AG09309 (cell line): ENCODE measurements around the gene STX8.

Experiments used
- DNase-seq: peaks from one replicate; pipeline ENCODE4 v3.0.0-alpha.2; 2010; ENCODE audit warnings: low read depth
- H3K4me3 ChIP-seq: 2 replicates; pipeline ENCODE4 v1.5.1; 2011; ENCODE audit warnings: mild to moderate bottlenecking, low read depth, low read length, moderate library complexity; ENCODE audit not compliant: control insufficient read depth
- CTCF ChIP-seq: IDR thresholded peaks from 2 replicates; pipeline ENCODE4 v1.5.1; 2011; ENCODE audit warnings: mild to moderate bottlenecking, low read depth, low read length, inconsistent platforms; ENCODE audit not compliant: insufficient read depth, control insufficient read depth; ENCODE audit errors: missing control alignments

STX8 gene

GRCh38 chr17:9238340-9239245, 337.0 kb downstream of the STX8 start:
- no peak for DNase-seq
- TF ChIP-seq CTCF, result no peak
- H3K4me3 ChIP-seq, result no peak overlapping the region

GRCh38 chr17:9237661-9238301, 337.8 kb downstream of the STX8 start:
- no peak for TF ChIP-seq CTCF
- no peak for DNase-seq
- H3K4me3 ChIP-seq, result no peak overlapping the region

- DNase-seq, result no peak
- TF ChIP-seq CTCF, result no peak
- H3K4me3 ChIP-seq, result no peak overlapping the region
Measured at GRCh38 chr17:9237053-9237410, 338.6 kb downstream of the STX8 start.

- DNase-seq, result no peak
- no peak overlapping the region for H3K4me3 ChIP-seq
- no peak for TF ChIP-seq CTCF
Measured at GRCh38 chr17:9236286-9237052, 339.2 kb downstream of the STX8 start.

- H3K4me3 ChIP-seq, result no peak overlapping the region
- TF ChIP-seq CTCF, result no peak
- no peak for DNase-seq
Measured at GRCh38 chr17:9235346-9235745, 340.3 kb downstream of the STX8 start.

GRCh38 chr17:9234389-9234945, 341.2 kb downstream of the STX8 start:
- no peak for DNase-seq
- no peak overlapping the region for H3K4me3 ChIP-seq
- TF ChIP-seq CTCF, result no peak
